LHCN-M2 (cell line): Measurements from ENCODE around the gene SSTR5. TPM values are rescaled to one million over a fixed set of nuclear protein-coding genes. Genes with fewer than 3 reads are reported as not detected.
"Not testable (repeated sequence)": the region's sequence is repeated elsewhere in the genome, so short reads cannot be mapped to it uniquely, and the experiment has no call there.

Source experiments
- DNase-seq: peaks from one replicate; pipeline ENCODE4 v3.0.0-alpha.2; 2012; ENCODE audit warnings: low read depth
- total RNA-seq: library from RNA; depleted of rRNA; stranded (reverse); fragments of >200 nt; gene quantifications from 2 replicates; pipeline ENCODE4 v1.2.3, GENCODE V29; 2014

The SSTR5 gene
- total RNA-seq, 1 experiment from 2014 or later: 0.98 TPM

DNA sequence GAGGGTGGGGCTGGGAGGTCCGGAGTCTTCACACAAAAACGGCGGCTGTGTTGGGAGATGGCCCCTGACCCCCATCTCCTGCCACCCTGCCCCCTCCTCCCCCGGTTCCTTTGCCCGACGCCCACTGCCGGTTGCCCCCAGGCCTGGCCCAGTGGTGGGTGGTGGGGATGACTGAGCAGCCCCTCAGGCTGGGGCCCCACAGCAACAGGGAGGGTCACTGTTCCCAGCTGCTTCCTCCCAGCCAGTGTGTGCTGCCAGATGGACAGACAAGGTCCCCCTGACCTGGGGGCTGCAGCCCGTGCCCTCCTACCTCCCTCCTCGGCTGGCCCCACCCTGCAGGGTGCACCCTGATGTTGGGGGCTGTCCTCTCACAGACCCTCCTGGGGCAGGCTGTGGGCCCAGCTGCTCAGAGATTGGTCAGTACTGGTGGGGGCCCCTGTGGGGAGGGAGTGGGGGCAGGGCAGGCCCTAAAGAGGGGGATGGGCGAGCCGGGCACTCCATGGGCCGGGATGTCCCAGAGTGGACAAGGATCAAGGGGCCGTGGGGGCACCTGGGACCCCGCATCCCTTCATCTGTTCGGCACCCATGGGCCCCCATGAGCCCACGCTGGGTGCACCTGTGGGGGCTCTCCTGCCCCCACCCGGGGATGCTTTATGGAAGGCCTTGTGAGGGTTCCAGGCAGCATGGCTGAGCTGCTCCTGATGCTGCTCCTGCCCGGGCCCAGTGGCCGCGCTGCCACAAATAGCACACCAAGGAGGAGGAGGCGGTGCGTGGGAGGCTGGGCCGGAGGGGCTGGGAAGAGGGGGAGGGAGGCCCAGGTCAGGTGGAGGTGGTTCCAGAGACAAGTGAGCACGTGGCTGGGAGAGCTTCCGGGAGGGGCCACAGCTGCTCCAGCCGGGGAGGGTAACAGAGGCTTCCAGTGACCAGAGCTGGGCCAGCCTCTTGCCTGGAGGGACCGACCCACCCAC is 18.4 kb downstream of the SSTR5 start:
- no peak for DNase-seq

DNA sequence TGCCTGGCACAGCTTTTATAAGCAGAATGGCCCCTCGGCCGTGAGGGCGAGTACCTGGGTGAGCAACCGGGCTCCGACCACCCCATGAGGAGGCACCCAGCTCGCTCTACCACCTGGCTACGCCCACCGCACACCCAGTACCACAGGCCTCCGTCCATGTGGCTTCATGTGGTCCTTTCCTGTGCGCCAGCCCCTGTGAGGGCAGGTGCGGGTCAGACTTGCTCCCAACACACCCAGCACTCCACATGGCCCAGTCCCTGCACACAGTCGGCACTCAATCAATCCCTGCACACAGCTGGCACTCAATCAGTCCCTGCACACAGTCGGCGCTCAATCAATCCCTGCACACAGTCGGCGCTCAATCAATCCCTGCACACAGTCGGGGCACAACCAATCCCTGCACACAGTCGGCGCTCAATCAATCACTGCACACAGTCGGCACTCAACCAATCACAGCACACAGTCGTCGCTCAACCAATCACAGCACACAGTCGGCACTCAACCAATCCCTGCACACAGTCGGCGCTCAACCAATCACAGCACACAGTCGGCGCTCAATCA is 19.5 kb downstream of the SSTR5 start:
- DNase-seq: no peak

DNA sequence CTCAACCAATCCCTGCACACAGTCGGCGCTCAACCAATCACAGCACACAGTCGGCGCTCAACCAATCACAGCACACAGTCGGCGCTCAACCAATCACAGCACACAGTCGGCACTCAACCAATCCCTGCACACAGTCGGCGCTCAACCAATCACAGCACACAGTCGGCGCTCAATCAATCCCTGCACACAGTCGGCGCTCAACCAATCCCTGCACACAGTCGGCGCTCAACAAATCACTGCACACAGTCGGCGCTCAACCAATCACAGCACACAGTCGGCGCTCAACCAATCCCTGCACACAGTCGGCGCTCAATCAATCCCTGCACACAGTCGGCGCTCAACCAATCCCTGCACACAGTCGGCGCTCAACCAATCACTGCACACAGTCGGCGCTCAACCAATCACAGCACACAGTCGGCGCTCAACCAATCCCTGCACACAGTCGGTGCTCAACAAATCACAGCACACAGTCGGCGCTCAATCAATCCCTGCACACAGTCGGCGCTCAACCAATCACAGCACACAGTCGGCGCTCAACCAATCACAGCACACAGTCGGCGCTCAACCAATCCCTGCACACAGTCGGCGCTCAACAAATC is 20.2 kb downstream of the SSTR5 start:
- not testable (repeated sequence) for DNase-seq

DNA sequence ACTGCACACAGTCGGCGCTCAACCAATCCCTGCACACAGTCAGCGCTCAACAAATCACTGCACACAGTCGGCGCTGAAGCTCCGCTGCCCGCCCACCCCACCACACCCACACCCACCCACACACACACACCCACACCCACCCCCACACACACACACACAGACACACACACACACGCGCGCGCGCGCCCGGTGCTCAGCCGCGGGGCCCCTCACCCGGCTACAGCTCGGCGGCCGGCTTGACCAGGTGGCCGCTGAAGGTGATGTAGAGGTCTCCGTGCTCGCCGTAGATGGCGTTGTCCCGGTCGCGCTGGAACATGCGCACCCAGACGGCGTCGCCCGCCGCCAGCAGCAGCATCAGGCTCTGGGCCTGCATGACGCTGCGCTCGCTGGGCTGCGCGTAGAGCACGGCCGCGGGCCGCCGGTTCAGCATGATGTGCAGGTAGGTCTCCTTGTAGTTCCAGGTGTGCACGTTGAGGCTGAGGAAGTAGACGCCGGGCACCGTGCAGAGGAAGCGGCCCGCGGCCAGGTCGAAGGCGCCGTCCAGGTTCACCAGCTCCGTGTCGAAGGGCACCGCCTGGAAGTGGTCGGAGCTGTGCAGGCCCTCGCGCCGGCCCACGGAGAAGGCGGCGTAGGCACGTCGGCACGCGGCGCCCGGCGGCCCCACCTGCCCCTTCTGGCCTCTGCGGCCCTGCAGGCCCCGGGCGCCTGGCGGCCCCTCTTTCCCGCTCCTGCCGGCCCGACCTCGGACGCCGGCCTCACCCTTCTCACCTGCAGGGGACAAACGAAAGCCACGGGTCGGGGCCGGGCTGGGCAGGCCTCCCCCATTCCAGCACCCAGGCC is 21.0 kb downstream of the SSTR5 start:
- DNase-seq: no peak

DNA sequence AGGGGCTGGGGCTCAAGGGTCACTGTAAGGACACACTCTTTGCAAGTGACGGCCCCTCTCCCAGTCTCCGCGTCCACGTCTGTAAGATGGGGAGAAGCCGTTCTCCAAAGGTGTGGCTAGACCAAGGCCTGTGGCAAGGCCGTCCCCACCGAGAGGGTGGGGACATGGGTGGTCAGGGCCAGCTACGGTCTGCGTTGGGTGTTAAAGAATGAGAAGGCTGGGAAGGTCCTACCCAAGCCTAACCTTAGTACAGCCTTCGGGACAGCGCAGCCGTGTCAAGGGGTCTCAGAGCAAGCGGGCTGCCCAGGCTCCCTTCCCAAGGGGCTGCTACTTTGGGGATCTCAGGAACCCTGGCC is 21.6 kb downstream of the SSTR5 start:
- DNase-seq: no peak

DNA sequence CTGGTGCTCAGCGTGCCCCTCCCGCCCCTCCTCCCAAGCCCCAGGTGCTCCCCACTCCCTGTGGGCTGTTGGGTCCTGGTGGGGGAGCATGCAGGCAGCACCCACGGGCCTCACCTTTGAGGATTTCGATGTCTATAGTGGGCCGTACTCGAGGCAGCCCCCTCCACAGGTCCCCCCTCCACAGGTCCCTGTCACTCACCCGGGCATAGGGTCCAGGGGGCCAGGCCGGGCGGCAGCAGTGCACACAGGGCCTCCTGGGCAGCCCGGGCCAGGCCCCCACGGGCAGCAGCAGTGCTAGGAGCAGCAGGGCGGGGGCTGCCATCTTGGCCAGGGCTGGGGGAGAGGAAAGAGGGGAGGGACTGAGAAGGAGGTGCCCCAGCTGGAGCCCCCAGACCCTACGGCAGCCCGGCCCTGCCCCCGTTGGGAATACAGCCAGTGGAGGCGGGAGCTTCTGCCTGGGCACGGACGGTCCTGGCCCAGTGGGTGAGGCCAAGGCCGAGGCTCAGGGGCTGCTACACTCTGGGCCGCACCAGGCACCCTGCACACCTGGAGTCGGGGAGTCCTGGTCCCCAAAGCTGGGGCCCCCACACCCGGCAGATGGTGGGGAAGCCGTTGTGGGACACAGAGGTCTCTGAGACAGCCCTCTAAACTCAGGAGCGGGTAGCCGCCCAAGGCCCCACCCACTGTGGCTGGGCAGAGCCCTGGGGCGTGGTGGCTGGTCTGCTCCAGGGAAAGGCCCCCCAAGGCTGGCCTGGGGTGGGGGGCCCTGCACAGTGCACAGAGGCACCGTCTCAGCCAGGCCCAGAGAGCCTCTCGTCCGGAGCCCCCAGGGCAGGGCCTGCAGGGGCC is 22.3 kb downstream of the SSTR5 start:
- no peak for DNase-seq

DNA sequence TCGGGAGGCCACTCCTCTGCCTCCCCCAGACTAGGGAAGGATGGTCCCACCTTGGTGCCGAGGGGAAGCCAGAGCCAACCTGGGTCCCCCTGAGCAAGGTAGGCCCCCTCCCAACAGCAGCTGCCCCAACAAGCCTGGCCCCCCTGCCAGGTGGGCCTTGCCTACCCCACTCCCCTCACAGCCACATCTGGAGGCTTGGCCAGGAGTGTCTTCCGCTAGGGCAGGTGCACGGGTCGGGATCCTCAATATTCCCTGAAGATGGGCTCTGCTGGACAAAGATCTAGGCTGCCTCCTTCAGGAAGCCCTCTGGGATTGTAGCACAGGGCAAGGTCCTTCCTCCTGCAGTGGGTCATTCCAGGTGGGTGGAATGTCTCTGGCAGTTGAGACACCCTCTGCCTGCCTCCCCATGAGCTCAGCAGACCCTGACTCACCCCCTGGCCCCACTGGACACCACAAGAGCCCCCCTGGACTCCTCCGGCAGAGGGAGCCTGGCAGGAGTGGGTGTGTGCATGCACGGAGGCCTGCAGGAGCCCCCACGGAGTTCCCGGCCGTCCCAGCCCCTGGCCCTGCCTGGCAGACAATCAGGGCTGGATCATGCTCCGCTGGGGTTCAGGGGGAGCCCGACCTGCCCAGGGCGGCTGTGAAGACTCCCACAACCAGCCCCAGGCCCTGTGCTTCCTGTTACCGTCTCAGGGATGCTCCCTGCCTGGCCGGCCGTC is 23.1 kb downstream of the SSTR5 start:
- DNase-seq: no peak

DNA sequence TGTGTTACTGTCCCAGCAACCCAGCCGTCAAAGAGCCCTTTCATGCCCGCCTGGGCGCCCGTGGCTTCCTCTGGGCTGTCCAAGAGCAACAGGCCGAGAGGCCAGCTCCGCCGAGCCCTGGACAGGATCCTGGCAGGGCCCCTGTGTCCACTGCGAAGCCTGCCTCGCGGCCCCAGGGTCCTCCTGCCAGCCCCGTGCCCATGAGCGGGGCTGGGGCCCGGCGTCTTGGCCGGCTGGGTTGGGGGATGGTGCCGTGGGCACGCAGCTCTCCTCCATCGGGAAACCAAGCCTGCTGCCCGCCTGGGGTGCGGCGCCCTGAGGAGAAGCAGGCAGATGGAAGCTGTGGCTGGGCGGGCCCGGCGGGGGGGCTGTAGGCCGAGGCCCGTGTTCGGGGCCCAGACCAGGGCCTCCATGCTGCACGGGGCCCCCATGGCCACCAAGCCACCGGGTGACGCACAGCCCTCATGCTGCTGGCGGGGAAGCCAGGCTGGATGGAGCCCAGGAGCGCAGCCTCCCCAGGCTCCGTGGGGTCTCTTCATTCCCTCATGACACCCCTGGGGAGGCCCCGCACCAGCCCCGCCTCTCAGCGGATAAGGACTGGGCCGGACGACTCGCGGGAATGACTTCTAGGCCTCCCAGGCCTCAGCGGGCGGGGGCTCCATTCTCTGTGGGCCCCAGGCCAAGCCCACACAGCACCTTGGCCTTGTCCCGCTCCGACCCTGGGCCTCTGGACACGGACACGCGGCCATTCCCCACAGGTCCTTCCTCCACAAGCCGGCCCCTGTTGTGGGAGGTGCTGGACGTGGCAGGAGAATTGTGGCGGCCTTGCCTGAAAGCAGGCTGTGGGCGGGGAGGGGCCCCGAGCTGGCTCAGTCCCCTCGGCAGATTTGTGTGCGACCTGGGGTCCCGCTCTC is 23.9 kb downstream of the SSTR5 start, which contains the start of gene C1QTNF8:
Gene C1QTNF8, minus strand, starts transcription at position 76 of the 914 bp plus-strand sequence. CDS start 1,322 bp downstream, outside the sequence.
- DNase-seq: no peak

DNA sequence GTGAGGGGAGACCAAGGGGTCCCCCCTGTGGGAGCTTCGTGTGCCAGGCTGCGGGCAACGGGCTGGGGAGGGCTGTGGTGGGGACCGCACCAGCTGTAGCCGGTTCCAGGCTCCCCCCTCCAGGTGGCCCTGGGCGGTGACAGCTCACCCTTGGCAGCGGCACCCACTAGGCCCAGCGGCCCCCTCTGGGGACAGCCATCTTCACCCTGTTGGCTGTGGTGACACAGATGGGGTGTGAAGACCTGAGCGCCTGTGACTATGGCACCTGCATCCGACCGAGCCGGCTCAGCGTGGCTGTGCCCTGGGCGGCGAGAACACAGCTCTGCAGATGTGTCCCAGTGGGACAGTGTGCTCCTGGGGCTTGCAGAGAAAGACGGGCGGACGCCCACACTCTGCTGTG is 24.6 kb downstream of the SSTR5 start:
- no peak for DNase-seq

DNA sequence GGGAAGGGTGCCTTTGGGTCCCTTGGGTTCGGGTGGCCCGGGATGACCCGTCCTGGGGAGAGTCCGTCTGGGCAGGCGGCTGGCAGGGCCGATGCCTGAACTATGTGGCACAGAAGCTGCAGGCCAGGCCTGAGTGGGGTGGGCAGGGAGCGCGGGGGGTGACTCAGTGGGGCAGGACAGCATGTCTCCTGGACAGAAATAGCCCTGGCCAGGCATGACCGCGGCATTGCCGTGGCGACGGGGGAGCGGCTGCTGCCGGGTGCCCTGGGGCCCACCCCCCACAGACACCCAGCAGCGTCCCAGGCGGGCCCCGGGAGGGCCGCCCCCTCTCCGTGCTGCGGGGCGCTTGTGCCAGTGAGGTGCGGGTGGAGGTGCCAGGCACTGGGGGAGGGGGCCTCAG is 25.3 kb downstream of the SSTR5 start:
- peak; percentile 76 for DNase-seq

DNA sequence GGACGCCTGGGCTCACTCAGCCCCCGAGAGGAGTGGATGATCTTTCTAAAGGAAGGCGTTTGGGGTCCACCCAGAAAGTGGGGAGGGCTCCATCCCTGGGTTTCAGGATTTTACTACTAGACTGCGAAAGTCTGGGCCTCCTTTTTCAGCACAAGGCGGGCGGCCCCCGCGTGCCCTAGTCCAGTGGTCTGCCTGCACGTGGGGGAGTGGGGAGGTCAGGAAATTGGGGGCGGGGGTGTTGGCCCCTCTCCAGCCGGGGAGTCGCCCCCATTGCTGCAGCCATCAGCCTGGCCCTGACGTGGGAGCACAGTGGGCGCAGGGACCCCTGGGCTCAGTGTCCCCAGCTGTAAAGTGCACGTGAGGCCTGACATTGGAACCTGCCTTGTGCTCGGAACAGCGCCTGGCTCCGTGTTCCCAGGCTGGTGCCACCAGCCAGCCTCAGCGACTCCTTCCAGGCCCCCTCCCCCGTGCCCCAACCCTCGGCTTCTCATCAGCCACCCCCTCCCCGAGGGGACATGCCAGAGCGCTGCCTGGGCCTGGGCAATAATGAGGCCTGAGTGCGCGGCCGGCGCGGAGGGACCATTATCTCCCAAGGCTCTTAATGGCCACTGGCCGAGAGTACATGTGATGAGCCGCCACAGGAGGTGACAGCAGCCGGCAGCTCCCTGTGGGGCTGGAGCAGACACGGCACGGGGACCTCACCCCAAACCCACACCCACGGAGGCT is 25.9 kb downstream of the SSTR5 start:
- DNase-seq: no peak

DNA sequence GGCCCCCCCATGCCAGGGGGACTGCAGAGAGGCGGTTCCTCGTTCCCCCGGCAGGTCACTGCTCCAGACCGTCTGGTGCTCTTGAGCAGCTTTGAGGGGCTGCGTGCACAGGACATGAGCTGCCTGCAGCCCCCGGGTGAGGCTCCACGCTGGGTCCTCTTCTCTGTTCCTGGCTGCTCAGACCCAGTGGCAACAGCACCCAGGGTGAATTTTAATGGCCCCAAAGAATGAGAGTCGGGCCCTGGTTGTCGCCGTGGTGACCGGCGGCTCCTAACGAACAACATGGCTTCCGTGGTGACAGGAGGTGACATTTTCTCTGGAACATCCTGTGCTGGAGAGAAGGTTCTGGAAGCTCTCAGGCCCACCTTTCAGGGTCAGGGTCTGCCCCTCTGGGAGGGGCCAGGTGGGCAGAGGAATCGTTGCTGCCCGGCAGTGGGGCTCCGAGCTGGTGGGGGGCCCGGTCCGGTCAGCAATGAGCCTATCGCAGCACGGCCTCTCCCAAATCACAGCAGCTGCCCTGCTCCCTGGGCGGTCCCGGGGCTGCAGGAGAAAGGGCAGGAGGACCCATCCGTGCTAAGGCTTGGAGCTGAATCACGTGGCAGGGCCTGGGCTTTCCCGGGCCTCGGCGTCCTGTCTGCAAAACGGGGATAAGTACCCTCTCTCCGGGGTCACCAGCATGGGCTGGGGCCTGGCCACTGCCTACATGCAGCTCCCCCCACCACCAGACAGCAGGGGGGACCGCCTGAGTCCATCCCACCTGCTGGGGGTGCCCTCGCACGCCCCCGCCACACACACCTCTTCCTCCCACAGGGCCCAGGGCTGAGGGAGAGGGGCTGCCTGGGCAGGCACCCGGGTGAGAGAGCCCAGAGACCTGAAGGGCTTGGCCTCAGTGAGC is 26.9 kb downstream of the SSTR5 start:
- DNase-seq: no peak

DNA sequence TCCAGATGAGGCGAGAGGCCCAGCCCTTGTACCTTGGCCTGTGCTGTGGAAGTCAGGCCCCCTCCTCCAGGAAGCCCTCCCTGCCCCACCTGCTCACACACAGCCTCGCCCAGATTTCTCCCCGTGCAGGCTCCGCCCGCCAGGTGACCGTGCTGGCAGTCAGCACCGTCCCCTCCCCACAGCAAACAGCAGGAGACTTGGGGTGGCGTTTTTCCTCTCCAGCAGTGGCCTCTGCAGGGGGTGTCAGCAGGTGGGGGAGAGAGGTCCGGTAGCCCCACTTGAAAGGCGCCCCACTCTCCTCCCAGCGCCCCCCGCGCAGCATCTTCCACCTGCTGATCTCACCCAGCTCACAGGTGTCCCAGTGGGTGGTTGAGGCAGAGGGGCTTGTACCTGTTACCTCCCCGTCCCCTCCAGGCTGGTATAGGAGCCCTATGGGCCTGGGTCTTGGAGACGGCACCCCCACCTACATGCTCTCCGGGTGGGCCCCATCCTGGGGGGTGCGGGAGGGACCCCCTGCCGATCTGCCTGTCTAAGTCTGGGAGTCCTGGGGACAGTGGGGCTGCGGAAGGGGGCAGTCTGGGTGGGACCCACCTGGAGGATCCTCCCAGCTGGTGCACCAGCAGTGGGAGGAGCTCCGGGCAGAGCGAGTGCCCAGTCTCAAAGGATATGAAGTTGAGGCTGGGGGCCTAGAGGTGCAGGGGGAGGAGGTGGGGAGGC is 27.7 kb downstream of the SSTR5 start:
- DNase-seq: no peak

DNA sequence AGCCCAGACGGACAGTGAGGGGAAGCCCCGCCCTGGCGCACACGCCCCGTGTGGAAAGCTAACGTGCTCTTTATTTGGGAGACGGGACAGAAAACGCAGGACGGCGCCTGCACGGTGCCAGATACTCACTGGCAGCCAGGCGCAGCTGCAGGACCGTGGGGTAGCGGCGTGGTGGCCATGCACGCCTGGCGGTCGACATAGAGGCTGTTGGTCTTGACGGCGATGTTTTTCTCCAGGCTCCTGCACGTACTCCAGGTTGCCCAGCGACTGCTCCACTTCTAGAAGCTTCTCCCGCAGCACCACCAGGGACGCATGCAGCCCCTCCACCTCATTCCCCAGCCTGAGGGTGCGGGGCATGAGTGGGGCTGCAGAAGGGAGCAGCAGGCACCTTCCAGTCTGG is 28.6 kb downstream of the SSTR5 start:
- DNase-seq: no peak

DNA sequence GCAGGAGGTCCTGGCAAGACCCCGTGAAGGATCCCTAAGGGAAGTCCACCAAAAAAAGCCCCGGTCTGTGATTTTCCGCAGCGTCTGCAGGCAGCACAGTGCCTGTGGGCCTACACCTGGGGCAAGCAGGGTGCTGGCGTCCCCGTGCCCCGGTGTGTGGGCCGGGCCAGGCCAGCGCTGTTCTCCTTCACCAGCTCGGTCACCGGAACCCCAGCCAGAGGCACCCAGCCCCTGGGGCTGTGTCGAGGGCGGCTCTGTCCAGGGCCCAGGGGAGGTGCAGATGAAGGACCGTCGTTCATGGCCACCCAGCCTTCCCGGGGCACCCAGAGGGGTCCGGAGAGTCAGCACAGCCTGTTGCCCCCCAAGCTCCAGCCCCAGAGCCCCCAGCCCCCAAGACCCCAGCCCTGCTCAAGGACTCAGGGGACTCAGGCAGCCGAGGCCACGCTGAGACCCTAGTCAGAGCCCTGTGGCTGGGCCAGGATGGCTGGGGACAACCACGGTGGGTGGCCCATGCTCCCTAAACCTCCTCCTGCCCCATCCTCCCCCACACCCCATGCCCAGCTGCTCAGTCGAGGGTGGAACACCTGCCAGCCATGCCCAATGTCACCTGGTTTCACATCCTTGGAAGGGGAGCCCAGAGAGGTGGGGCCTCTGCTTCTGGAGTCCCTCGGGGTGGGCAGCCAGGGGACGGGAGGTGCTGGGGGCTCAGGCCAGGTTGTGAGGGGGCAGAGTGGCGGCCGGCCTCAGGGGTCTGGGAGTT is 29.2 kb downstream of the SSTR5 start:
- DNase-seq: no peak

DNA sequence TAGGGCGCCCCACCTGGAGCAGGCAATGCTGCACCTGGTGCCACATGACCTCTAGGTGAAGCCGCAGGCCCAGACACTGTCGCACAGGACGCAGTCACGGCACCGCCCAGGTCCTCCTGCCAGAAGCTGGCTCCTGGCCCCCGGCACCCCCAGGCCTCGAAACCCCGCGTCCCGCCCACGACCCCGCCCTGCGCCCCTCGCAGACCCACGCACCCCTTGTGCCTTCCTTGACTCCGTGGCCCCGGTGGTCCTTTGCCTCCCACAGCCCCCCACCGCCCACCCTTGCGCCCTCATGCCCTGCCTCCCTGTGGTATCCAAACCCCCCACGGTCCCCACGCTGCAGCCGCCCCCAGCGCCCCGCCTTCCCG is 29.8 kb downstream of the SSTR5 start:
- DNase-seq: no peak
